Measurements from ENCODE around the gene DACT1.
"Not testable (repeated sequence)": the region's sequence is repeated elsewhere in the genome, so short reads cannot be mapped to it uniquely, and the experiment has no call there.

Gene DACT1

GRCh38 chr14:58637391-58638230, at the start of gene DACT1:
DACT1 (plus strand) TSS chr14:58637962; CDS start chr14:58638203, 241 bp downstream.
- no peak for DNase-seq

- not testable (repeated sequence) for DNase-seq
Observed at GRCh38 chr14:58588321-58588720, 49.4 kb upstream of the DACT1 start.

- no peak for DNase-seq
Observed at GRCh38 chr14:58593977-58594376, 43.8 kb upstream of the DACT1 start.

- no peak for DNase-seq
Observed at GRCh38 chr14:58597041-58597440, 40.7 kb upstream of the DACT1 start.

- DNase-seq, result no peak
Observed at GRCh38 chr14:58598028-58598803, 39.5 kb upstream of the DACT1 start.

GRCh38 chr14:58598804-58599525, 38.8 kb upstream of the DACT1 start:
- DNase-seq, result no peak

- DNase-seq, result no peak
Observed at GRCh38 chr14:58599707-58600106, 38.1 kb upstream of the DACT1 start.

GRCh38 chr14:58605465-58605864, 32.3 kb upstream of the DACT1 start:
- no peak for DNase-seq

GRCh38 chr14:58607131-58607951, 30.4 kb upstream of the DACT1 start:
- no peak for DNase-seq

- DNase-seq, result no peak
Observed at GRCh38 chr14:58607952-58608317, 29.8 kb upstream of the DACT1 start.

GRCh38 chr14:58617619-58618018, 20.1 kb upstream of the DACT1 start:
- DNase-seq, result no peak

- DNase-seq, result no peak
Observed at GRCh38 chr14:58620011-58620410, 17.8 kb upstream of the DACT1 start.

GRCh38 chr14:58625438-58625837, 12.3 kb upstream of the DACT1 start:
- no peak for DNase-seq

GRCh38 chr14:58626431-58626831, 11.3 kb upstream of the DACT1 start:
- DNase-seq, result no peak

GRCh38 chr14:58628406-58628805, 9.4 kb upstream of the DACT1 start:
- DNase-seq, result no peak

- DNase-seq, result peak; percentile 19
Observed at GRCh38 chr14:58629281-58629680, 8.5 kb upstream of the DACT1 start.

- no peak for DNase-seq
Observed at GRCh38 chr14:58631732-58632131, 6.0 kb upstream of the DACT1 start.

- DNase-seq, result no peak
Observed at GRCh38 chr14:58633831-58634230, 3.9 kb upstream of the DACT1 start.

- DNase-seq, result no peak
Observed at GRCh38 chr14:58634406-58635090, 3.2 kb upstream of the DACT1 start.

- no peak for DNase-seq
Observed at GRCh38 chr14:58635091-58635830, 2.5 kb upstream of the DACT1 start.

- DNase-seq, result no peak
Observed at GRCh38 chr14:58636129-58636528, 1.6 kb upstream of the DACT1 start.

Data from OCI-M1 (cell line).